ENCODE results near the gene PAIP2.

DNA sequence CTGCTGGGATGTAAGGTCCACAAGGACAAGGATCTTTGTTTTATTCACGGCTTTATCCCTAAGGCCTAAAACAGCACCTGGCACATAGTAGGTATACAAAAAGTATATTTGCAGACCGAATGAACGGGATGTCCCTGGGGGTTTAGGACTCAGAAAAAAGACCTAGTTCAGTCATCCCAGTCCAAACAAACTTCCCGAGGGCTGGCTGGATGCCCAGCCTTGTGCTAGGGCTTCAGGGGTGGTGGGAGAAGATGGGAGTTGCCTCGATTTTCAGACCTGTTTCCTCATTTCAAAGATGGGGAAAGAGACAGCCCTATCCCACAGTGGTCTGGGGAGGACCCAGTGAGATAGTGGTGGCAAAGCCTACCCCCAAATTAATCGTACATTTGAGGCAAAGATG lies 56.3 kb downstream of the PAIP2 start:
- TF ChIP-seq POLR2AphosphoS5 (IDR thresholded peaks at IDR 0.05; ENCODE audit: insufficient read depth in 1 of 2, low read depth in 1 of 2) (no peak), CTCF (IDR thresholded peaks at IDR 0.05) (no peak), POLR2A (IDR thresholded peaks at IDR 0.05) (no peak)
